ENCODE data around the gene SIRT7.

SIRT7 gene

GRCh38 chr17:81955756-81956544, 38.0 kb upstream of the SIRT7 start:
- Histone ChIP-seq H3K23ac (ENCODE audit: low read depth, low read length, poor library complexity) (no peak overlapping the region), H2AFZ (ENCODE audit: low read length) (peak overlapping the region; percentile 24), H3K9ac (ENCODE audit: low read depth, low read length, poor library complexity) (no peak overlapping the region), H2BK15ac (ENCODE audit: low read length) (no peak overlapping the region), H4K91ac (ENCODE audit: low read depth, low read length, poor library complexity) (no peak overlapping the region), H3K4me3 (ENCODE audit: low read length in 2 of 2) (no peak overlapping the region), H3K4me2 (ENCODE audit: insufficient read depth, low read length, poor library complexity, severe bottlenecking) (no peak overlapping the region), H3K79me1 (ENCODE audit: low read depth, low read length) (no peaks in the 10 kb centered on the region), H3K18ac (ENCODE audit: low read length) (no peak overlapping the region), H3K27me3 (ENCODE audit: control insufficient read depth in 3 of 3, insufficient read depth in 3 of 3, low read depth in 1 of 3, low read length in 3 of 3) (peaks cover 16 to 50% (median 37%) of the 10 kb centered on the region in 3 experiments), H2AK5ac (ENCODE audit: low read depth, low read length) (peak overlapping the region; percentile 68), H3K4me1 (ENCODE audit: control insufficient read depth in 2 of 2, insufficient read depth in 1 of 2, low read depth in 1 of 2, low read length in 2 of 2) (peaks cover 0 to 5% of the 10 kb centered on the region in 2 donors), H3K27ac (replicated peaks; ENCODE audit: low read length) (no peak overlapping the region), H4K8ac (ENCODE audit: low read depth, low read length) (no peak overlapping the region), H3K9me3 (replicated peaks in 1 of 2; ENCODE audit: control insufficient read depth in 2 of 2, insufficient read depth in 1 of 2, low read depth in 1 of 2, low read length in 2 of 2) (no peaks in the 10 kb centered on the region), H3K4ac (ENCODE audit: low read length) (no peak overlapping the region), H2BK12ac (ENCODE audit: low read length) (no peak overlapping the region), H3K14ac (ENCODE audit: low read length) (no peak overlapping the region), H2BK120ac (ENCODE audit: low read depth, low read length) (no peak overlapping the region), H3K36me3 (replicated peaks in 1 of 2; ENCODE audit: control insufficient read depth in 2 of 2, insufficient read depth in 2 of 2, low read length in 2 of 2) (no peaks in the 10 kb centered on the region), H2BK5ac (ENCODE audit: low read length) (peak overlapping the region; percentile 82)
- DNase-seq (ENCODE audit: low spot score), result no peak
- WGBS, 2 donors (ENCODE audit: extremely low coverage in 2 of 2, insufficient read length in 2 of 2, insufficient replicate concordance in 1 of 2), result no CpG with 5 or more reads among the region's 13 CpGs

DNA sequence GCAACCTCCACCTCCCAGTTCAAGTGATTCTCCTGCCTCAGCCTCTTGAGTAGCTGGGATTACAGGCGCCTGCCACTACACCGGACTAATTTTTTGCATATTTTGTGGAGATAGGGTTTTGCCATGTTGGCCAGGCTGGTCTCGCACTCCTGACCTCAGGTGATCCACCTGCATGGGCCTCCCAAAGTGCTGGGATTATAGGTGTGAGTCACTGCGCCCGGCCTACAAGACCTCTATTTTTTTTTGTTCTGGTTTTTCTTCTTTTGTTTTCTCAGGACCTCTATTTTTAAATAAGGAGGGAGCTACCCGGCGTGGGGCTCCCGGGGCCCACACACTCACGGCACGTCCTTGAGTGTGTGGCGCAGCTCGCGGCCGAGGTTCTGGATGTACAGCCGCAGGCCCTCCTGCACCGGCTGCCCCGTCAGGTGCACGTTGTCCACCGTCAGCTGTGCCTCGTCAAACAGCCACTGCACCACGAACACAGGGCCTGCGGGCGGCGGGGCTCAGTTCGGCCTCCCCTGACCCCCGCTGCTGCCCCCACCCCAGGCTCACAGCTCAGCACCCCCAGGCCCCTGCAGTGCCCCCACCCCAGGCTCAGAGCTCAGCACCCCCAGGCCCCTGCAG, 37.2 kb upstream of the SIRT7 start:
- Histone ChIP-seq H3K36me3 (replicated peaks in 1 of 2; ENCODE audit: control insufficient read depth in 2 of 2, insufficient read depth in 2 of 2, low read length in 2 of 2) (no peaks in the 10 kb centered on the region), H3K27ac (replicated peaks; ENCODE audit: low read length) (no peak overlapping the region), H2BK15ac (ENCODE audit: low read length) (no peak overlapping the region), H4K91ac (ENCODE audit: low read depth, low read length, poor library complexity) (no peak overlapping the region), H3K18ac (ENCODE audit: low read length) (no peak overlapping the region), H2BK5ac (ENCODE audit: low read length) (no peak overlapping the region), H3K9ac (ENCODE audit: low read depth, low read length, poor library complexity) (no peak overlapping the region), H3K79me1 (ENCODE audit: low read depth, low read length) (no peaks in the 10 kb centered on the region), H3K4me2 (ENCODE audit: insufficient read depth, low read length, poor library complexity, severe bottlenecking) (no peak overlapping the region), H3K4me3 (ENCODE audit: low read length in 2 of 2) (no peak overlapping the region), H2AK5ac (ENCODE audit: low read depth, low read length) (no peak overlapping the region), H2AFZ (ENCODE audit: low read length) (no peak overlapping the region), H2BK12ac (ENCODE audit: low read length) (no peak overlapping the region), H3K4ac (ENCODE audit: low read length) (no peak overlapping the region), H4K8ac (ENCODE audit: low read depth, low read length) (no peak overlapping the region), H2BK120ac (ENCODE audit: low read depth, low read length) (no peak overlapping the region), H3K27me3 (ENCODE audit: control insufficient read depth in 3 of 3, insufficient read depth in 3 of 3, low read depth in 1 of 3, low read length in 3 of 3) (peaks cover 10 to 43% (median 29%) of the 10 kb centered on the region in 3 experiments), H3K14ac (ENCODE audit: low read length) (no peak overlapping the region), H3K4me1 (ENCODE audit: control insufficient read depth in 2 of 2, insufficient read depth in 1 of 2, low read depth in 1 of 2, low read length in 2 of 2) (peaks cover 0 to 5% of the 10 kb centered on the region in 2 donors), H3K23ac (ENCODE audit: low read depth, low read length, poor library complexity) (no peak overlapping the region), H3K9me3 (replicated peaks in 1 of 2; ENCODE audit: control insufficient read depth in 2 of 2, insufficient read depth in 1 of 2, low read depth in 1 of 2, low read length in 2 of 2) (no peaks in the 10 kb centered on the region)
- DNase-seq (ENCODE audit: low spot score), result no peak
- no CpG with 5 or more reads among the region's 26 CpGs for WGBS, 2 donors (ENCODE audit: extremely low coverage in 2 of 2, insufficient read length in 2 of 2, insufficient replicate concordance in 1 of 2)

DNA sequence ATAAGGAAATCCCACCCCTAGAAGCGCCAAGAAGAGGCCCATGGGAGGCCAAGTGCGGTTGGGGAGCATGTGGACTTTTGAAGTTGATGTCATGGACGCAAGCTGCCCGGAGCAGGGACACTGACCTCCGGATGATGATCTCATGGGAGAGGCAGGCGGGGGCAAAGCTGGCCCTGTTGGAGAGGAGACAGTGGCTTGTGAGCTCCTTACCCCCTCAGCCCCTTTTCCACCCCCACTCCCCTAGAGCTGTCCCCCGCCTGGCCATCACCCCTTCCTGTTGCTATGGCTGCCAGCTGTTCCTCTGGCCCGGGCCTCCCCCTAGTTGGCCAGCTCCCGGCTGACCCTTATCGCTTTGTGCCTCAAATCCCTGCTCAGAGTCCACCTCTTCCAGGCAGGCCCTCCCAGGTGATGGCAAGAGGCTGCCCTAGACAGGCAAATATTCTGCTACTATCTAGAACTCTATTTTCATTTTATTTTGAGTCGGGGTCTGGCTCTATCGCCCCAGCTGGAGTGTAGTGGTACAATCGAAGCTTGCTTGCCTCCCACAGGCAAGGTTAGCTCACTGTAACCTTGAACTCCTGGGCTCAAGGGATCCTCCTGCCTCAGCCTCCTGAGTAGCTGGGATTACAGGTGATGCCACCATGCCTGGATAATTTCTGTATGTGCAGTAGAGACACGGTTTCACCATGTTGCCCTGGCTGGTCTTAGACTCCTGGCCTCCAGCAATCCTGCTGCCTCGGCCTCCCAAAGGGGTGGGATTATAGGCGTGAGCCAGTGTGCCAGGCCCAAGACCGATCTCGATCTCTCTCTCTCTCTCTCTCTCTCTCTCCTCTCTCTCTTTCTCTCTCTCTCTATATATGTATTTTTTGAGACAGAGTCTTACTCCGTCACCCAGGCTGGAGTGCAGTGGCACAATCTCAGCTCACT, 36.4 kb upstream of the SIRT7 start:
- Histone ChIP-seq H3K27ac (replicated peaks; ENCODE audit: low read length) (no peak overlapping the region), H3K4ac (ENCODE audit: low read length) (no peak overlapping the region), H2BK5ac (ENCODE audit: low read length) (no peak overlapping the region), H2BK12ac (ENCODE audit: low read length) (no peak overlapping the region), H2AK5ac (ENCODE audit: low read depth, low read length) (peak overlapping the region; percentile 52), H3K4me1 (ENCODE audit: control insufficient read depth in 2 of 2, insufficient read depth in 1 of 2, low read depth in 1 of 2, low read length in 2 of 2) (peaks cover 0 to 5% of the 10 kb centered on the region in 2 donors), H3K4me2 (ENCODE audit: insufficient read depth, low read length, poor library complexity, severe bottlenecking) (no peak overlapping the region), H3K79me1 (ENCODE audit: low read depth, low read length) (no peaks in the 10 kb centered on the region), H3K4me3 (ENCODE audit: low read length in 2 of 2) (no peak overlapping the region), H2BK120ac (ENCODE audit: low read depth, low read length) (no peak overlapping the region), H2AFZ (ENCODE audit: low read length) (no peak overlapping the region), H3K9ac (ENCODE audit: low read depth, low read length, poor library complexity) (no peak overlapping the region), H3K27me3 (ENCODE audit: control insufficient read depth in 3 of 3, insufficient read depth in 3 of 3, low read depth in 1 of 3, low read length in 3 of 3) (peaks cover 5 to 36% (median 21%) of the 10 kb centered on the region in 3 experiments), H4K8ac (ENCODE audit: low read depth, low read length) (no peak overlapping the region), H3K9me3 (replicated peaks in 1 of 2; ENCODE audit: control insufficient read depth in 2 of 2, insufficient read depth in 1 of 2, low read depth in 1 of 2, low read length in 2 of 2) (no peaks in the 10 kb centered on the region), H3K14ac (ENCODE audit: low read length) (no peak overlapping the region), H3K18ac (ENCODE audit: low read length) (no peak overlapping the region), H4K91ac (ENCODE audit: low read depth, low read length, poor library complexity) (no peak overlapping the region), H2BK15ac (ENCODE audit: low read length) (peak overlapping the region; percentile 49), H3K23ac (ENCODE audit: low read depth, low read length, poor library complexity) (no peak overlapping the region), H3K36me3 (replicated peaks in 1 of 2; ENCODE audit: control insufficient read depth in 2 of 2, insufficient read depth in 2 of 2, low read length in 2 of 2) (no peaks in the 10 kb centered on the region)
- no CpG with 5 or more reads among the region's 19 CpGs for WGBS, 2 donors (ENCODE audit: extremely low coverage in 2 of 2, insufficient read length in 2 of 2, insufficient replicate concordance in 1 of 2)
- no peak for DNase-seq (ENCODE audit: low spot score)
